ENCODE measurements around the gene MYCL.

Gene MYCL, protein sequence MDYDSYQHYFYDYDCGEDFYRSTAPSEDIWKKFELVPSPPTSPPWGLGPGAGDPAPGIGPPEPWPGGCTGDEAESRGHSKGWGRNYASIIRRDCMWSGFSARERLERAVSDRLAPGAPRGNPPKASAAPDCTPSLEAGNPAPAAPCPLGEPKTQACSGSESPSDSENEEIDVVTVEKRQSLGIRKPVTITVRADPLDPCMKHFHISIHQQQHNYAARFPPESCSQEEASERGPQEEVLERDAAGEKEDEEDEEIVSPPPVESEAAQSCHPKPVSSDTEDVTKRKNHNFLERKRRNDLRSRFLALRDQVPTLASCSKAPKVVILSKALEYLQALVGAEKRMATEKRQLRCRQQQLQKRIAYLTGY

DNA sequence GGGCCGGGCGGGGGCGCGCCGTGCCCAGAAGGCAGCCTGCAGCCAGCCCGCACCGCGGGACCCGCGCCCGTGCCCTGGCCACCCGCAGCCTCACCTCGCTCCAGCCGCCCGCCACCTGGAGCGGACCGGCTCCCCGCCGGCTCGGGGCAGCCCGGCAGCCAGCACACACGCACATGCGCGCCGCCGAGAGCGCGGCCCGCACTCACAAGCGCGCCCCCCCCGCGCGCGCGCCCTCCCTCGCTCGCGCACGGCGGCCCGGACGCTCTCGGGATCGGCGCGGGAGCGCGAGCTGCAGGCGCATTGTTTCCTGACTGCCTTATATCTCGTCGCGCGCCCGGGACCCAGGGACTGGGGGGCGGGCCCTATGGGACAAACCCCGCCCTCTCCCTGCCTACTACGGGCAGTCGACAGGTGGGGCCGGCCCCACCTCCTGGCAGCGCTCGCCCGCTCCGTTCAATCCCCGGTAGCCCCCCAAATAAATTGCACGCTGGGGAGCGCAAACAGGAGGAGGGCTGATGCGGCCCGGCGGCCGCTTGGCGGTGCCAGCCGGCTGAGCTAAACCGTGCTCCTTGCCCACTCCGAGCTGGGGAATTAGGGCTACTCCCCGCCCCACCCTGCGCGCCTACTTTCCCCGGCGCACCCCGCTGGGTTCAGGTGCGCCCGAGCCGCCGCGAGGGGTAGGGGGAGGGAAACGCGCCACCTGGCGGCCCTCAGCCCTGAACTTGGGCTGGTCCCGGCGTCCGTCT, at the start of gene MYCL:
MYCL (minus strand) TSS at position 204 of the 746 bp plus-strand sequence. CDS start 483 bp downstream, outside the sequence.
- peak; percentile 61 to 62 for DNase-seq (ENCODE audit: low read depth in 2 of 2)

DNA sequence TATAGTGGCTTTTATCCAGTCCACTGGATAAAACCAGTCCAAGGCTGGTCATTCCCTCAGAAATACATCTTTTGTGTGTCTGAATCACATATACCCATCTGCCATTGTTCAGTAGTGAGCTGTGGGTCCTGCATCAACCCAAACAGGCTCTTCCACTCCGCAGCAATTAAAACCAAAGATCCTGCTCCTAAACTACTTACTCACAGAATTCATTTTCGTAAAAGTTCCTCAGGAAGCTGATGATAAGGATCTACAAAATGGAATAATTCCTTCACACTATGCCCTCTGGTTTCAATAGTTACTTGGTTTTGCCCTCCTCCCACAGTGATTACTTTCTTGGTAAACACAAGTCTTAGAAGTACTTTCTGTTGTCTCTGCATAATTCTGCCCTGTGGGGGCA, 48.2 kb upstream of the MYCL start:
- DNase-seq (ENCODE audit: low read depth in 2 of 2): no peak

DNA sequence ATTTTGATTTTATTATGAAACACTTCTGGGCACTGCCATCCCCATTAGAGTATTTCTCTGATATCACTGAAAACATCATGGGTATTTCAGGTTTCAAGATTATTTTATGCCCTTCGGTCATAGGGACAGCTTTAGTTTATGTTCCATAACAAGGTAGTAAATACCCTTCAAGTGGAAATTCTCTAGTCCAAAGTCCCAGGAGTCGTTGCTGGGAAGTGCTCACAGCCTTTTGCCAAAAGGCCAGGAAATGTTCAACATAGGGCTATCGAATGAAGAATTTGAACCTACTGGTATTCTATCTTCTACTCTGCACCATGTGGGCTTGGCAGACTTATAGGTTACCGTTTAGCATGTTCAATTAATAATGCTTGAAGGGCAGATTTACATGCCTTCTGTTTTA, 45.5 kb upstream of the MYCL start:
- DNase-seq (ENCODE audit: low read depth in 2 of 2): no peak

DNA sequence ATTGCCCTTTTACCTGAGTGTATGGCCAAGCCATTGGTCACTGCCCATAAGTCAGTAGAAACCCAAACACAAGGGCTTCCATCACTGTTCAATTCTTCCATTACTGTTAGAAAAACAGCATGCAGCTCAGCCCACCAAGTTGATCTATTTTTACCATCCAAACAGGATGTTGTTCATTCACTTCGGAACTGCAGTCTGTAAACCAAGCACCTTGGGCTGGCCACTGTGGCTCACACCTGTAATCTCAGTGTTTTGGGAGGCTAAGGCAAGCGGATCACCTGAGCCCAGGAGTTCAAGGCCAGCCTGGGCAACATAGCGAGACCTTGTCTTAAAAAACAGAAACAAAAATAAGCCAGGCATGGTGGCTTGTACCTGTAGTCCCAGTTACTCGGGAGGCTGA, 44.5 kb upstream of the MYCL start:
- no peak for DNase-seq (ENCODE audit: low read depth in 2 of 2)

DNA sequence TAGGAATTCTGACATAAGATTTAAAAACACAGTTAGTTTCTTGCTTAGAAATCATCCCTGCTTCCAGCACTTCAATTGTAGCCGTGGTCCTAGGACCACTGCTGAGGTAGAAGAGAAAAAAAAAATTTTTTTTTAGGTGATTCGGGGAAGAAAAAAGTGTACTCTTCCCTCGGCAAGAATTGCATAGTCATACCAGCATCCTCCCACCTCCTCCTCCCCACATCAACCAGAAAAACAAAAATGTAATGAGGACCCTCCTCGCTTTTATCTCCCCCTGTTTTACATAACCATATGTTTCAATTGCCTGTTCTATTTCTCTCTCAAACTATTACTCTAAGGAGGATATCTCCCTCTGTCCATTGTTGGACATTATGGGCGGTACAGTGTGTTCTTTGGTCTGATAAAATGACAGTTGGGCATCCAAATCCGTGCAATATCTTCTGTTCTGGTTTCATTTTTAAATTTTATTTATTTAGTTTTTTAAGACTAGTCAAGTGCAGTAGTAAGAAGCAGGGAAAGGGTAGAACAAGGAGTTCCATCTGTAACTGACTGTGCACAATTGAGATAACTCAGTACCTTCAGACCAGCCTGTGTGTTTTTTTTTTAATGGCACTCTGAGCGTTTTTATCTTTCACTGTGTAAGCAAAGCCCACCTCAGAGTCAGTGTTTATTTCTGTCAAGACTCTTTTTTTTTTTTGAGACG, 42.8 kb upstream of the MYCL start:
- DNase-seq (ENCODE audit: low read depth in 2 of 2): no peak

DNA sequence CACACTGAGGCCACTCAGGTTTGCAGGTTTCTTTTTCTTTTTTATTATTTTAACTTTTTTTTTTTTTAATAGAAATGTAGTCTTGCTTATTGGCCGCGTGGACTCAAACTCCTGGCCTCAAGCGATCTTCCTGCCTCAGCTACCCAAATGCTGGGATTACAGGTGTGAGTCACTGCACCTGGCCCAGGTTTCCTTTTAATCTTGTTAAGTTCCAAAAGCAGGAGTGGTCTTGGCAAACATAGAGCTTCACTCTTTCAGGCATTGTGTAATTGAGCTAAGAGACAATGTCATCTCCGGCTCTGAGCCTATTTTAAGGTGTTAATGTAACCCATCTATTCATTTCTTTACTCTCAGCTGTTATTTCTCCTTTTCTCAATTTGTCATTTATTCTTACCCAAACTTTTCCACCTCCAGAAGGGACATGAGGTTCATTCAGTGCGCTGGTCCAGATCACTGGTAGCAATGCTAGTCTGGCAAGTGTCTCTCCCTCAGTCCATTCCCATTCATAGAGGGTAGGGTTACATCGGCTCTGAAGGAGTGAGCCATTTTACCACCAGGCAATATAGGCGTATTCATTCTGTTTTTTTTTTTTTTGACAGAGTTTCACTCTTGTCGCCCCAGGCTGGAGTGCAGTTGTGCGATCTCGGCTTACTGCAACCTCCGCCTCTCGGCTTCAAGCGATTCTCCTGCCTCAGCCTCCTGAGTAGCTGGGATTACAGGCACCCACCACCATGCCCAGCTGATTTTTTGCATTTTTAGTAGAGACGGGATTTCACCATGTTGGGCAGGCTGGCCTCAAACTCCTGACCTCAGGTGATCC, 42.0 kb upstream of the MYCL start:
- no peak for DNase-seq (ENCODE audit: low read depth in 2 of 2)

DNA sequence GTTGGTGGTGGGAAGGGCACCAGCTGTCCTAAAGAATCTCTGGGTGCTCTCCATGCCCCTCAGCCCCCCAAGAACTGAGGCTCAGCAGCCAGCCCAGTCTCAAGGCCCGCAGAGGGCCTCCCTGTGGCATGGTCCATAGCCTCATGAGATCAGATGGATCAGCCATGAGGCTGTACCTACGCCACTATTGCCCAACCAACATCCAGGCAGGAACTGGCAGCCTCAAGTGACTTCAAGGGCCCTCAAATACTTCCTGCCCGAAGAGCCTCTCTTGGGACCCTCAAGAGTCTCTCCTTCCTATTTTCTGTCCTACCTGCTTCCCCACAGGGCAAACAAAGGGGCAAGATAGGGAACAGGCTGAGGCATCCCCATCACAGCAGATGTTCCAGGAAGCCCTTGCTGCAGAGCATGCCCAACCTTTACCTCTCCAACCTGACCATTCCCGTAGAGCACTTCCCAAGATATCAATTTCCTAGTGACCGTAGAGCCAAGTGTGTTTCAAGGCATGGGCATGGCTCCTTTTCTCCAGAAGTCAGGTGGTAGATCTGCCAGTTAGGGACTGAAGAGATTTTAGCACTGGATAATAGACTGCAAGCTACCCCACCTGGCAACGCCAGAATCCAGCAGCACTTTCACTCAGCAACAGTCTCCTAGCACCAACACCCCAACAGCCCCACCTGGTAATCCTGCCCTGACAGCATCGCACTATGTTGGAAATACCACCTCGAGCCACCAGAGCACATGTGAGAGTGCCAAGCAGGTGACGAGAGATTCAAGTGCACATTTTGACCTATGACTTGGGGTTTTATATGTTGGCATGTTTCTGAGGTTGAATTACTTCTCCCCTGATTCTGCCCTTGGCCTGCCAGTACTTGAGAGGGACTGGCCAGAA, 39.5 kb upstream of the MYCL start:
- DNase-seq (ENCODE audit: low read depth in 2 of 2): no peak

DNA sequence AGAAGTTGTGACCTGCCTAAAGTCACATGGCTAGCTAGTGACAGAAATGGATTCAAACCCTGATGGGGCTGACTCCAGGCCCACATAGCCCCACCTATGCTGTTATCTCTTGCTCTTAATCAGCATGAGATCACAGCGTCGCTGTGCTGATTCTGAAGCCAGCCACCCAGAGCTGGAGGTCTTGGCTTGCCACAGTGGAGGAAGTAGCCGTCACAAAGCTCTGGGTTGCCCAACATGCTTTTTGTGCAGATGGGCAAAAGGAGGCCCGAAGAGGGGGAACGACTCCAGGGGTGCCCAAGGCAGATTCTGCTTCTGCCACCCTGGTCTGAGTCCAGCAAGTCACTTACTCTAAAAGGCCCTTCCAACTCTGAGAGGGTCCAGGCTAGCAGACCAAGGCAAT, 38.5 kb upstream of the MYCL start:
- no peak for DNase-seq (ENCODE audit: low read depth in 2 of 2)

DNA sequence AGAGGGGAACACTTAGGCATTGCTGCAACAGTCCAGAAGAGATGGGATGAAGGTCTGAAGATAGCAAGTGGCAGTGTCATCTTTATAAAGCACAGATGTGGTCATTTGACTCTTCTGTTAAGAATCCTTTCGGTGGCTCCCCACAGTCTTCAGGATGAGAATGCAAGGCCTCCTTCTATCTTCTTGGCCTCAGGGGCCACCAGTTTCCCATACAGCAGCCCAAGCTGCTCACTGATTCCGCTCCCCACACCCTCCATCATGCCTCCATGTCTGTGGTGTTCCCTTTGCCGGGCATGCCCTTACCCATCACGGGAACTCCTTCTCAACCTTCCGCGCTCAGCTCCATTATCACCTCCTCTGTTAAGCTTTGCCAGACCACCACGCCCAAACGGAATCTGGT, 37.1 kb upstream of the MYCL start:
- DNase-seq (ENCODE audit: low read depth in 2 of 2): no peak

DNA sequence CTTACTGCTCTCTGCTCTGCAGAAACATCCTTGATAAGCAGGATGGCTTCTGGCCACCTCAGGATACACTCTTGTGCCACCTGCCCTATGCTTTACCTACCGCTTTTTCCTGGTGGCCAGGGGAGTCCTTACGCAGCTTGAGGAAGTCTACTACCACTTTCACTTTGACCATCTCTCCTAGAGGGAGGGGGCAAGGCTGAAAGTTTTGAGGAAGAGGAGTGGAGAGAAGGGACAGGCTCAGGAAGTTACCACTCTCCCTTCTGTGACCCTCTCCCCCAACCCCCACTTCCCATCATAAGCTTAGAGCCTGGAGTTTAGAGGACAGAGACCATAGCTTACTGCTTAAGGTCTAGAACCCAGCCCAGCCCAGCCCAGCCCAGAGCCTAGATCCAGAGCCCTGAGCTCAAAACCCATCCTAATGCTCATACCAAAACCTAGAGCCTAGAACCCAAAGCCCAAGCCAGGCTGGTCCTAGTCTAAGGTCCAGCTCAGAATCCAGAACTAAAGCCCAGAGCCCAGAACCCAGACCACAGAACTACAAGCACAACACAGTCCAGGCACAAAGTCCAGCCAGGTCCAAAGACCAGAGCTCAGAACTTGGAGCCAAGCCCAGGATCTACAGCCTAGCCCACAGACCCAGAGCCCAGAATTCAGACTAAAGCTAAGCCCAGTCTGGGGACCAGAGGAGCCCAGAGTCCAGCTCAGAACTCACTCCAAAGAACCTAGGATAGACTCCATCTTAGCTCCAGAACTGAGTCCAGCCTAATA, 35.2 kb upstream of the MYCL start:
- DNase-seq (ENCODE audit: low read depth in 2 of 2): no peak

DNA sequence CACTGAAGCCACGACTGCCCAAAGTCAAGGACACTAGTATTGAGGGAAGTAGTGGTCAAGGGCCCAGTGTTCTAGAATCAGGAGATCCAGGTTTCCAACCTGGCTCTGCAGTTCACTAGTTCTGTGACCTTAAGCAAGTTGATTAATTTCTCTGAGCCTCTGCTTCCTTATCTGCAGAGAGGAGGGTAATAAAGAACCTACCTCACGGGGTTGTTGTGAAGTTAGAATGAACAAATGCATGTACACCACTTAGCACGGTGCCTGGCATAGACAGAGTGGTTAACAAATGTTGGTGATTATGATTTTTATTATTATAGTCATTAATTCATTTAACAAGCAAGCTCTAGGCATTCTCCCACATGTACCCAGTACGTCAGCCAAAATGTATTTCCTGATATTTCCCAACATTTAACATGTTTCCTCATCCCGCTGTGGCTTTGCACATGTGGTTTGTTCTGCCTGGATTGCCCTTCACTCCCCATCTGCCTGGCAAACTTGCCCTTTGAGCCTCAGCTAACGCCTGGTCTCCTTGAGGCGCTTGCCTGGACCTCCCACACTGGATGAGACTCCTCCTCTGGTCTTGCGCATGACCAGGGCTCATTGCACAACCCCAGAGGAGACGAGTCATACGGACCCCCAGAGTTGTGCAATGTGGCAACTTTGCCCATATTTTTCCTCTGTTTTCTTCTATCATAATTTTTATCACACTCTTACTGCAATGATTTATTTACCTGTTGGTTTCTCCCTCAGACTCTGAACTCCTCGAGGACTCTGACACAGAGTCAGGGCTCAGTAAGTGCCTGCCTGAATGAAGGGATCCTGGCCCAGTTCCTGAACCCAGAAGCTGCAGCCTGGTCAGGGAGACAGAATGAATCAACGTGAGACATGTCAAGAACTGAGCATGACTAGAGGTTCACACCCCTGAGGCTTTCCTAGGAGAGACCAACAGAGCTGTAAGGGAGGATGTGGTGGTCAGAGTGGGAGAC, 32.5 kb upstream of the MYCL start:
- DNase-seq (ENCODE audit: low read depth in 2 of 2): no peak

DNA sequence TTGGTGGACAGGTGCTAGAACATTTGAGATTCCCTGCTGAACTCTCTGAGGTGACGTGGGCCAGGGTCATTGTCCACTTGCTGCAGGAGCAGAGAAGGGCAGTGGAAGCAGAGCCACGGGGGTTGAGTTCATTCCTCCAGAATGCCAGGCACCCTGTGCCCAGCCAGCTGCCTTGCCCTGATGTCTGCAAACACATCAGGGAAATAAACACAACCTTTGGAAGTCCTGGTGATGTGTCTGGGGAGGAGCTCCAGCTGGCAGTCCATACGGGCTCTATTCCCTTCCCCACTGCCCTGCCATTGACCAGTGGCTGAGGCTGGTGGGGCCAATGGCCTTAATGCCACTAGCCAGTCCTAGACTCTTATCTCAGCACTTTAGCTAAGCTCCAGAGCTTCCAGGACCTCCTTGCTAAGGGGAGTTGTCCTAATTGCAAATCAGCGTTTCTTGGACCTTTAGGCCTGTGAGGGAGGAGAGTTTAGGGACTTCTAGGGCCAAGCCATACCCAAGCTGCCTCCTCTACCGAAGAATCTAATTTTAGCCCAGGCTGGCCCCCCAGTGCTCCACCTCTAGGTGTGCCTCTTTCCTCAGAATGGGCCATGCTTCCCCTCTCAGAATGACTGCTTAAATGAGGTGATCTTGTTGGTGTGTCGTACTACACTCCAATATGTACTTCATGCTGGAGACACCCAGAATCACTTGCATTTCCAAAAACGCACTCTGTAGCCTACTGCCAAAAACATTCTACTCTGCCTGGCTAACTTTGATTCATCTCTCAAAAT, 27.3 kb upstream of the MYCL start:
- DNase-seq (ENCODE audit: low read depth in 2 of 2): no peak

DNA sequence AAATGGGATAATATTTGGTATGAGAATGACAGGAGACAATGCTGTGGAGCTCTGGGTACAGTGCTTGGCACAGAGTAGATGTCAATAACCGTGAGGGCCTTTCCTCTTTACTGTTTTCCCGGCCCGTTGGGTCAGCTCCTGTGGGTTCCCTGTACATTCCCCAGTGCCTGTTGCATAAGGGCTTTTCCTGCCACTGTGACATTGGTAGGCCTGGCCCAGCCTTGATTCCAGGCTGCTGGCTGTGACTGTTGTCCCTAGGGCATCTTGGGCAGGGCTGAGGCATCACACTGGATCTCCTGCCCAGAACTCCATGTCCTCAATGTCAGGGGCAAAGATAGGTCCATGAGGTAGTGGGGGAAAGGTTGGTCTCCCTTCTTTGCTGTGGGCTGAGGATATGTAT, 25.8 kb upstream of the MYCL start:
- DNase-seq (ENCODE audit: low read depth in 2 of 2): no peak

DNA sequence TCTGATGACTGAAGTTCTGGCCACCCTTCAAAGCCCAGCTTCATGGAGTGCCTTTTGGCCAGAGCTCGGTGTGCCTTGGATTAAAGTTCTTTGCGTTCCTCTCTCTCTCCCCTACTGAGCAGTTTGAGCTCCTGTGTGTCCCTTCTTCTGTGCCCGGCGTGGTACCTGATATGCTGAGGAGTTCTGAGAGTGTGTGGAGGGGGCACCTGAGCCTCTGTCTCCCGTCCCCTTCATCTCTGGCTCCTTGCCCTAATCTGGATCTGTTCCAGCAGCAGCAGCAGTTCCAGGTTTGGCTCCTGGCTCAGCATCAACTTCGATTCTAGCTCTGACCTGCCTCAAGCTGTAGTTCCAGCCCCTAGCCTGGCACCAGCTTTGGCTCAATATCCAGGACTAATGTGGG, 25.1 kb upstream of the MYCL start:
- DNase-seq (ENCODE audit: low read depth in 2 of 2): no peak

DNA sequence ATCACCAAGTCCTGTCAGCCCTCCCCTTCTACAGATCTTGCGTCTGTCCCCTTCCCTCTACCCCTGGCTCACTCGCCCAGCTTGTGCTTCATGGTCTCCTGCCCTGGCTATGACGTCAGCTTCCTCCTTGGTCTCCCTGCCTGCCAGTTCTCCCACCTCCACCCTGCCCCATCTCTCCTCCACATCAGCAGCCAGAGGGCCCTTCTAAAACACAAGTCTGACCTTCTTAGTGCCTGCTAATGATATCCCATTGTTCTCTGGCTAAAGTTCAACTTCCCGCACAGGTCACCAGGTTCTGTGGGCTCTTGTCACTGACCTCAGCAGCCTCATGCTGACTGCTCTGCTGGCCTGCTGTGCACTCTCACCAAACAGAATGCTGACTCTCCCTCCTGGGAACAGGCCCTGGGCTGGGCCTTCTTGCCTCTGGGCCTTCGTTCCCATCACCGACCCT, 24.7 kb upstream of the MYCL start:
- DNase-seq (ENCODE audit: low read depth in 2 of 2): no peak

DNA sequence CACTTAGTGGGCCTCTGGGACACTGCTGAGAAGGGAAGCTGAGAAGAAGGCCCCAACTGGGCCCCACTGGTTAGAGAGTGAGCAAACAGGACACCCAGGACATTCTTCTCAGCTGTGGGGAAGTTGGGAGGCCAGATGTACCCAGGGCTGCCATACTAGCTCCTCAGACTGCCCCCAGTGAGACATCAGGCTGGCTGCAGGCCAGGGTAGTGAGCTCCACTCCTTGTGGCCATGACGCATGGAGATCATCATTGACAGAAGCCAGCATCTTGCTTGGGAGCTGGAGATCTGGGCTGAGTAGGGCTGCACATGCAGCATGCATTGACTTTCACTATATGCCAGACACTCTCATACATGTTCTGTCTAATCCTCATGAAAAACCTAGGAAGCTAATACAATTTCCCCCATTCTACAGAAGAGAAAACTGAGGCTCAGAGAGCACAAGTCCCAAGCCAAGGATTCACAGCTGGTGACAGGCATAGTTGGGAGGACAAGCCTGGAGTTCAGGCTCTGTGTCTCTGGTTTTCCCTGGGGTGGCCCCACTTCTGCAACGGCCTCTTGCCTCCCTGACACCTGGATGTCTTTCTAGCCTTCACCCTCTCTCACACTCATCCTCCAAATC, 24.1 kb upstream of the MYCL start:
- no peak for DNase-seq (ENCODE audit: low read depth in 2 of 2)

DNA sequence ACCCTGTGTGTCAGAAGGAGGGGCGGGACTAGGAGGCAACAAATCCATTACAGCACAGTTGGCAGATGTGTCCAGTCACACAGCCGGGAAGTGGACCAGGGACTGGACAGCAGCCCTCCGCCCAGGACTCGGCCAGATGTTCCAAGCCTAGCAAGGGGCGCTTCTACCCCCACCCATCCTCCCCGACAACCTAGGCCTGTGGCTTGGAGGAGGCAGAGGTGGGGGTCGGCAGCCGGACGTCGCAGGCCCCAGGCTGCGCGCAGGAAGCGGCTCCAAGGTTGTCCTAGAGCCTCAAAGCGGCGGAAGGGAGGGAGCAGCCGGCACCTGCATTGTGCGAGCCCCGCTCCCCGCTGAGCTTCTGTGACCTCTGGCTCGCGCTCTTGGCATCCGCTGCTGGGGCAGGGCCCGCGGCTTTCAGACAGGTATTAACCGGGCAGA, 20.6 kb upstream of the MYCL start:
- no peak for DNase-seq (ENCODE audit: low read depth in 2 of 2)

Measured in stimulated activated CD8-positive, alpha-beta memory T cell treated with anti-CD3 and anti-CD28 coated beads, Interleukin-2, amount 100 ng/mL, for 48 hours (primary cell).